GM12891 (cell line): ENCODE data around the gene GIGYF1.

Experiments
- DNase-seq: peaks from one replicate; pipeline ENCODE4 v3.0.0; 2011; ENCODE audit warnings: low spot score; ENCODE audit not compliant: insufficient read length
- FAIRE-seq: peaks from 2 replicates; lab custom pipeline; 2011; peaks lifted over from hg19 to GRCh38; lab: Jason Lieb, UNC
- PAX5 ChIP-seq: IDR thresholded peaks from 2 replicates; pipeline ENCODE4 v1.6.1; 2011; ENCODE audit warnings: low read length, moderate library complexity, mild to moderate bottlenecking; ENCODE audit not compliant: insufficient read depth, severe bottlenecking
- POLR2A ChIP-seq: IDR thresholded peaks from 2 replicates; pipeline ENCODE4 v1.6.1; 2011; ENCODE audit warnings: low read depth, low read length, control low read depth
- POLR2AphosphoS5 ChIP-seq: IDR thresholded peaks from 2 replicates; pipeline ENCODE4 v1.6.1; 2011; ENCODE audit warnings: low read depth, low read length, control low read depth
- POU2F2 ChIP-seq: IDR thresholded peaks from 2 replicates; pipeline ENCODE4 v1.6.1; 2011; ENCODE audit warnings: low read depth, mild to moderate bottlenecking, control low read depth, low read length, moderate library complexity
- SPI1 ChIP-seq: IDR thresholded peaks from 2 replicates; pipeline ENCODE4 v1.6.1; 2011; ENCODE audit warnings: low read depth, low read length, control low read depth
- TAF1 ChIP-seq: IDR thresholded peaks from 2 replicates; pipeline ENCODE4 v1.6.1; 2011; ENCODE audit warnings: low read depth, low read length, control low read depth

The GIGYF1 gene

DNA sequence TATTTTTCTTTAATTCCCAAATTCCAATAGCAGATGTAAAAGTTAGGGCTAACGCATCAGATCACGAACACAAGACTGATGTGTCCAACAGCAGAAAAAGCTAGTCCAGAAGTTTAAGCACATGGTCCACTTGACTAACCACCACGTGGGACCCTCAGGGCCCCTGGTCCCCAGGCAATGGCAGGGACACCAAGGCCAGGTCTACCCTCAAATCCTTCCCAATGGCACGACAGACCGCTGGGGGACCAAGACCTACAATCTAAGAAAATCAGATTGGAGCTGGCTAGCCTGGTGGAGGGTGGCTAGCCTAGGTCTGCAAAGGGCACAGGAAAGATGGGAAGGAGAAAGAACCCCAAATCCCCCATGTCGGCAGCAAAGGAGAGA lies 1.5 kb downstream of the GIGYF1 start:
- DNase-seq, result no peak
- no peak for TF ChIP-seq TAF1
- TF ChIP-seq PAX5, result no peak
- no peak for TF ChIP-seq SPI1
- TF ChIP-seq POLR2A, result no peak
- no peak for TF ChIP-seq POLR2AphosphoS5
- no peak for TF ChIP-seq POU2F2
- FAIRE-seq, result peak; percentile 50

DNA sequence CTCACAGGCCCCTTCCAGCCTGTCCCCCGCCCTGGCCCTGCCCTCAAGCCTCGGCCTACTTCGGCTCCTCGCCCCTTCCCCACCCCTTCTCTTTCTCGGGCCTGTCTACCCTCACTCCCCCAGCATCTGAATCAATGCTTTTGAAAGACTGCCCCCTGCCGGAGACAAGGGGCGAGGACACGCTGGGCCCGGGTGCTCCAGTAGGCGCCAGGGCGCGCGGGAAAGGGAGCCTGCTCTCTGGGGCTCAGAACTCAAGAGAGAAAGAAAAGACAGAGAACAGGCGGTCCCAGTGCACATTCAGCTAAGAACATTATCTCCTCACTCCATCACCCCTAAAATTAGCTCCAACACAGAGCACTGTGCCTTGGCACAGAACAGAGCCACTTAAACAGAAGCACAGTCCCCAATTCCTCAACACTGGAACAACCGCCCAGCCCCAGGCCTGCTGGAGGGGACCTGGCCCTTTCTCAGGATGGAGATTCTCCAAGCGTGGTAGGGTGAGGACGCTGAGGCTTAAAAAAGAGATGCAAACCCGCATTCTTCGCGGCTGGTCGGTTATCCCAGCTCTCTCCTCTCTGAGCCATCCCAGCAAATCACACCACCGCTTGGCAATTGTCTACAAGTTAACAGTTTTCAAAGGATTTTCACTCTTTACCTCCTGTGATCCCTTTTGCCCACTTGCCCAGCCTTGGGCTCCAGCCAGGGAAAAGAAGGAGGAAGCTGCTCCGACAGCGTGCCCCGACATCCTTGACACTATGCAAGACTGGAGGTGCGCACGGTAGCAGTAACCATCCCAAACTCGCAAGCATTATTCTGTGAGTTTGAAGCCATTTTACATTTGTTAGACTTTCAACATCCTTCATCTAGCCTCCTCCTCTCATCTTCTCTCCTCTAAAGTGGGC lies 2.1 kb downstream of the GIGYF1 start:
- FAIRE-seq, result peak; percentile 60

DNA sequence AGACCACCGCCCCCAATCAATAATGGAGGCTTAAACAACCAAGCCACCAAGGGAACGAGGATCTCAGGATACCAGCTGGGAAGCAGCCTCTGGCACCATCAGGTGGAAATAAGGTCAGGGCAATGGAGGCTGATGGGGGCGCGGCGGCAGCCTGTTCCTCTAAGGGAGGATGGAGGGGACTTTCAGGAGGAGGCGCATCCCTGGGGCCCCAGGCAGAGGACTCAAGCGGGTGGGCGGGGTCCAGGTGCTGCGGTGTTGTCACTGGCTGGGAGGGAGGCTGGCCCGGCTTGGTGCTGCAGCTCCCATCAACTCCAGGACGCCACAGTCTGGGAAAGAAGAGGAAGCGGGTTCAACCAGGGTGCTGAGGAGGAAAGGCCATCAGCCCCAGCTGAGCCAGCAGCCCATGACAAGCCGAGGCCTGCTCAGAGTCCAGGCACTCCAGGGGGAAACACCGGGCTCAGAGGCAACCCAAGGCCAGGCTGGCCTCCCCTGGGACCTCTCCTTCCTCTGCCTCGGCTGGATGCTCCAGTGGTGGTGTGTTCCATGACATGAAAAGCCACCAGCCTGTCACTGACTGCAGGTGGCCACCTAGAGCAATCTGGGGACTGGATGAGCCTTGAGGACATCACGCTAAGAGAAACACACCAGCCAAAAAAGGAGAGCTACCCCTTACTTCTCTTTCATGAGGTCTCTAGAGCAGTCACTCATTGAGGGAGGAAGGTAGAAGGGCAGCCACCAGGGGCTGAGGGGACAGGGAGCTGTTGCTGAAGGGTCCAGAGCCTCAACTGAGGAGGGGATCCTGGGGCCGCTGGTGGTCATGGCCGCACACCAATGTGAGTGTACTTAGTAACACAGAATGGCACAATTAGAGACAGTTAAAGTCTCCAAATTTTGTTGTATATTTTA lies 4.6 kb downstream of the GIGYF1 start:
- TF ChIP-seq SPI1 (no peak), TAF1 (no peak), POLR2A (no peak), POU2F2 (no peak), POLR2AphosphoS5 (no peak), PAX5 (no peak)
- DNase-seq (peak; percentile 22), FAIRE-seq (peak; percentile 9)

More for the DNA sequence above, 2.1 kb downstream of the GIGYF1 start:
- peak; percentile 90 for DNase-seq
- TF ChIP-seq POLR2AphosphoS5, result no peak
- no peak for TF ChIP-seq TAF1
- TF ChIP-seq POLR2A, result no peak
- no peak for TF ChIP-seq POU2F2
- no peak for TF ChIP-seq SPI1
- TF ChIP-seq PAX5, result no peak

DNA sequence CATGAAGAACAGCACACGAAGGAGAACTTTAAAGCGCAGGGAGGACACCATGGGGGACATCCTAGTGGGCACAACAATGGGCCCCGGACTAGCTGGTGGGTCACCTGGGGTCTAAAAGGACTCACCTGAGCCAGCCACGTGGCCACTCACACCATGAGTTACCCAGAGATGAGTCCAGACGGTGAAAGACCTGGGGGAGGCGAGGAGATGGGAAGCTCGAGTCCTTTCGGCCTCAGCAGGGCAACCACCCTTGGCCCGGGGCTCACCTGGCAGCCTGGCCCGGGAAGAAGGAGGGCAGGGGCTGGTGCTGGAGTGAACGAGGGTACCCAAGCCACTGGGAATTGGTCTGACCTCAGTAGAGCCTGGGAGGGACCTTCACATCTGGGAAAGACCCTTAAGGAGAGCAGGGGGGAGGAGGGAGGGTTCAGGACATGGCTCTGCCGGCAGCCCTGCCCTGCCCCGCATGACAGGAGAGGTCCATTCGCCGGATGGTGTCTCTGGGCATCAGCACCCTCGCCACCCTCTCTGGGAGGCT lies 5.7 kb downstream of the GIGYF1 start:
- DNase-seq (peak; percentile 13), FAIRE-seq (no peak)
- TF ChIP-seq TAF1 (no peak), SPI1 (no peak), POLR2A (no peak), PAX5 (no peak), POU2F2 (no peak), POLR2AphosphoS5 (no peak)

DNA sequence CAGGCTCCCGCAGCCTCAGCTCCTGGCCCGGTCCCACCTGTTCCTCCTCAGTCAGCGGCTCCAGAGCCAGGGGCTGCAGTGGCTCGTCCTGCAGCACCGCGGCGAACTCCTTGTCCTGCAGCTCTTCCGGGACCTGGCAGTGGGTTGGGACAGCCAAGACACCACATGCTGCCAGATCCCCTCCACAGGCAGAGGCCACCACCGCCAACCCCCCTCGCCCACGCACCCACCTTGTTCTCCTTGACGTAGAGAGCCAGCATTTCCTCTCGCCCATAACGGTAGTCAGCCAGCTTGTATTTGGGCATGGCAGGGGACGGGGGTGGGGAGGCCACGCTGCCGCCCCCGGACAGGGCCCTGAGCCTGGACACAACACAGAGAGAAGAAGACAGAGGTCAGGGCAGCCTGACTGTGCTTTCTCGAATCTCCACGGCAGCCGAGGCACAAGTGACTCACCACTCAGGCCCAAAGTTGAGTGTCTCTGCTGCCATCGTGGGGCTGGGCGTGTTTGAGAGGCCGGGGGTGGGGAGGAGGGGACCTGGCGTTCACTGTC lies 6.2 kb downstream of the GIGYF1 start:
- TF ChIP-seq POU2F2 (no peak), SPI1 (no peak), POLR2AphosphoS5 (no peak), TAF1 (no peak), POLR2A (no peak), PAX5 (no peak)
- FAIRE-seq (no peak), DNase-seq (peak; percentile 10)

DNA sequence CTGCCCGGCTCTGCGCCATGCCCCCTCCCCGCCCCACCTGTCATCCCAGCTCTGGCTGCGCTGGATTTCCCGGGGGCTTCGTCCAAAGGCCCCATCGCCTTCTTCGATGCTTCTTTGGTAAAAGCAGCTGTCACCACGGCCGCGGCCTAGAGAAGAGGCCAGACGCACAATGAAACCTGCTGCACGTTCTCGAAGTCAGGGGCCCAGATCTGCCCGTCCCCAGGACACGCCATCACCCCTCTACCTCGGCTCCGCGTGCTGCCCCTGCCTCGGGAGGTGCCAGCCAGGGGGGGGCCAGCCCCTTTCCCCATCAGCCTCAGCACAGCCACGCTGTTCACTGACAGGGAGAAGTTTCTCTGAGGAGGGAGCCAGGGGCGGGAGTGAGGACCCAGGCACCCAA lies 6.8 kb downstream of the GIGYF1 start:
- no peak for TF ChIP-seq TAF1
- TF ChIP-seq SPI1, result no peak
- FAIRE-seq (no peak), DNase-seq (no peak)

DNA sequence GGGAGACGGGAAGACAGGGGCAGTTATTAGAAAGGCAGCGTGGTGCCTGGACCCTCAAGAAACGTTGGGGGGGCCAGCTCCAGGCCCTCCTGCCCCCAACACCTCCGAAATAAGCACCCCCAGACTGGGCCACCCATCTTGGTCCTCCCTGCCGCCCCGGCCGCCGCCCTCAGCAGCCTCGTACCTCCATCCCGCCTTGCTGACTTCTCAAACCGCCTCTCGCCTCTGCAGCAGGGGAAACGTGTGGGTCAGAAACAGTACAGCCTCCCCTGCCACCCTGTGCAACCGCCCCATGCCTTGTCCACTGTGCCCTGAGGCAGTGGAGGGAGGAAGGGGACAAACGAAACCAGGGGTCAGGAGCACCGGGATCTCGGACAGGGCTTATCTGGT lies 7.2 kb downstream of the GIGYF1 start:
- no peak for FAIRE-seq
- DNase-seq, result no peak
- TF ChIP-seq POLR2AphosphoS5 (no peak), PAX5 (no peak), POLR2A (no peak), SPI1 (no peak)

DNA sequence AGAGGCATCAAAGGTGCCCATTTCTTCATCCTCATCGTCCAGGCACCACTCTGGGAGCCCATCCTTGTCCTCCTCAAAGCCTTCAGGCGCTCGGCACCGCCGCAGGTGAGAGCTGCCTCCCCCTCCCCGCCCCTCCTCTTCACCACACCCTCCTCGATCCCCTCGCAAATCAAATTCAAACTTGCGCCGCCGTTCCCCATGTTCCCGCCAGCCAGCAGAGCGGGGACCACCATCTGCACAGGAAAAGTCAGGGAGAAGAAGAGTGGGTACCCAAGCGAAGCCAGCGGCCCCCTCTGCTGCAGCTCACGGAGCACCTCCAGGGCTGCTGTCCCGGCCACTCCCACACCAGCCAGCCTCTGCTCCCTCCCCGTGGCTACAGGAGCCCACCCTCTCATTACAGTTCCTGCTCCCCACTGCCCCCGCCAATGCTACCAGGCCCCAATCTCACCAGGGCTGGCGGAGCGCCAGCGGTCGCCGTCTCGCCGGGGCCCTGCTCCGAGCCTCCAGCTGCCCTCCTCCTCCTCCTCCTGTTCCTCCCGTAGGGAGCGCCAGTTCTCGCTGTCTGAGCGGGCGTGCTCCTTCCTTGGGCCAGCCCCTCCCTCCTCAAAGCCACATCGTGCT lies 7.7 kb downstream of the GIGYF1 start:
- no peak for TF ChIP-seq TAF1
- no peak for FAIRE-seq
- DNase-seq, result no peak

DNA sequence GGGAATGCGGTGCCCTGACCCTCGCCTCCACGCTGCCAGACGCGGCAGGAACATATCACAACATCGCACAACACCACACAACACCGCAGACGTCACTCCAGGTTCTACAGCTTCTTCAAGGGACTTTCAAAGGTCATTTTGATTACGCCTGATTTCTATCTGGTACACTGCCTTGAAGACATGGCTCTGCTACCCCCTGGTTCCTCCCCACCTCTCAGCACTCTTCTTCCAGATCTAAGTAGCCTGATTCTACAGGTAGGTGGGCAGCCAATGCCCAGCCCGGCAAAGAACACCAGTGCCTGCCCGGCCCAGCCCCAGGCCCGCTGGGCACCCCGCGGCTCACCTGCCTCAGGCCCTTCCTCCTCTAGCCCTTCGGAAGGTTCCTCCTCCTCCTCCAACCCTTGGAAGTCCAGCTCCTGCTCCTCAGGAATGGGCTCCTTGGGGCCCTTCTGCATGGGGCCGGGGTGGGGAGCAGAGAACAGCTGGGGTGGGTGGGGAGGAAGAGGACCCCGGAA lies 8.4 kb downstream of the GIGYF1 start:
- FAIRE-seq (no peak), DNase-seq (peak; percentile 11)
- TF ChIP-seq SPI1 (no peak), PAX5 (no peak), TAF1 (no peak), POLR2AphosphoS5 (no peak), POU2F2 (no peak), POLR2A (no peak)
